IMR-90 (cell line): Measurements from ENCODE around the gene KIF25. TPM values are rescaled to one million over a fixed set of nuclear protein-coding genes. Genes with fewer than 3 reads are reported as not detected.

Experiments
- ATAC-seq: fragments of 200-7000 bp; cut with Tn5 transposase; 2 replicates; pipeline ENCODE4 v1.9.1; 2020; ENCODE audit warnings: low read depth, mild to moderate bottlenecking, moderate library complexity
- BruUV-seq: library from RNA; stranded (reverse); fragments of 400-500 nt; replicated peaks from 2 replicates; lab custom pipeline; 2021; lab: Mats Ljungman, UMichigan
- CTCF ChIA-PET: fragments of 300-600 bp; formaldehyde crosslinking; extraction: SDS; loops from one replicate; lab custom pipeline; 2021; ENCODE audit warnings: antibody characterized with exemption; lab: Yijun Ruan, JAX
- POLR2A ChIA-PET: fragments of 300-600 bp; sonication (Branson Sonifier 250); formaldehyde crosslinking; loops from one replicate; lab custom pipeline; 2022; ENCODE audit warnings: antibody characterized with exemption; ENCODE audit not compliant: unreplicated experiment; lab: Charles Lee
- DNase-seq: peaks from one replicate; pipeline ENCODE4 v3.0.0; 2013
- H2AFZ ChIP-seq: replicated peaks from 2 replicates; pipeline ENCODE3; 2013; ENCODE audit warnings: low read length, mild to moderate bottlenecking; ENCODE audit not compliant: poor library complexity
- H2AK5ac ChIP-seq: 2 replicates; pipeline ENCODE4 v1.6.1; 2013; ENCODE audit warnings: low read depth, low read length, inconsistent platforms
- H2AK9ac ChIP-seq: replicated peaks from 2 replicates; pipeline ENCODE3; 2013; ENCODE audit warnings: mild to moderate bottlenecking, low read depth, low read length, moderate library complexity; ENCODE audit not compliant: poor library complexity
- H2BK120ac ChIP-seq: 2 replicates; pipeline ENCODE4 v1.6.1; 2013; ENCODE audit warnings: low read depth, low read length, inconsistent platforms
- H2BK15ac ChIP-seq: 3 replicates; pipeline ENCODE4 v1.6.1; 2013; ENCODE audit warnings: low read depth, low read length, inconsistent platforms
- H2BK20ac ChIP-seq: 2 replicates; pipeline ENCODE4 v1.6.1; 2013; ENCODE audit warnings: low read depth, mild to moderate bottlenecking, inconsistent platforms, low read length, moderate library complexity
- H2BK5ac ChIP-seq: 2 replicates; pipeline ENCODE4 v1.6.1; 2013; ENCODE audit warnings: mild to moderate bottlenecking, low read depth, low read length, inconsistent platforms; ENCODE audit not compliant: poor library complexity, severe bottlenecking
- H3K14ac ChIP-seq: replicated peaks from 2 replicates; pipeline ENCODE4 v1.6.1; 2013; ENCODE audit warnings: low read depth, low read length, inconsistent platforms
- H3K18ac ChIP-seq: 2 replicates; pipeline ENCODE4 v1.6.1; 2013; ENCODE audit warnings: low read depth, low read length, control low read depth
- H3K23ac ChIP-seq: 2 replicates; pipeline ENCODE4 v1.6.1; 2013; ENCODE audit warnings: low read depth, low read length, inconsistent platforms
- H3K27ac ChIP-seq: 2 replicates; pipeline ENCODE4 v1.5.1; 2013; ENCODE audit warnings: mild to moderate bottlenecking, control low read depth, low read length; ENCODE audit not compliant: insufficient read depth
- H3K27me3 ChIP-seq: 2 replicates; pipeline ENCODE4 v1.6.1; 2013; ENCODE audit warnings: low read length; ENCODE audit not compliant: control insufficient read depth, insufficient read depth
- H3K36me3 ChIP-seq: 2 replicates; pipeline ENCODE4 v1.6.1; 2013; ENCODE audit warnings: low read length, mixed read lengths; ENCODE audit not compliant: control insufficient read depth, insufficient read depth
- H3K4ac ChIP-seq: 2 replicates; pipeline ENCODE4 v1.6.1; 2013; ENCODE audit warnings: low read depth, low read length, inconsistent platforms
- H3K4me1 ChIP-seq: 2 replicates; pipeline ENCODE4 v1.6.1; 2013; ENCODE audit warnings: low read length, mixed read lengths; ENCODE audit not compliant: control insufficient read depth, insufficient read depth
- H3K4me2 ChIP-seq: 2 replicates; pipeline ENCODE4 v1.6.1; 2013; ENCODE audit warnings: low read depth, mild to moderate bottlenecking, control low read depth, low read length, moderate library complexity
- H3K4me3 ChIP-seq: 2 replicates; pipeline ENCODE4 v1.5.1; 2013; ENCODE audit warnings: low read depth, mild to moderate bottlenecking, control low read depth, low read length, moderate library complexity; ENCODE audit not compliant: insufficient read depth
- H3K56ac ChIP-seq: 2 replicates; pipeline ENCODE4 v1.6.1; 2013; ENCODE audit warnings: low read length, inconsistent platforms; ENCODE audit not compliant: insufficient read depth; ENCODE audit errors: extremely low read depth
- H3K79me1 ChIP-seq, 2 experiments: 2 replicates each; pipeline ENCODE4 v1.6.1; 2013; ENCODE audit warnings: low read length in 2 of 2, inconsistent platforms in 1 of 2, low read depth in 1 of 2
- H3K9ac ChIP-seq: 2 replicates; pipeline ENCODE4 v1.6.1; 2013; ENCODE audit warnings: low read depth, low read length, control low read depth
- H3K9me1 ChIP-seq: 2 replicates; pipeline ENCODE4 v1.6.1; 2013; ENCODE audit warnings: low read length, inconsistent platforms; ENCODE audit not compliant: insufficient read depth
- H3K9me3 ChIP-seq: 2 replicates; pipeline ENCODE4 v1.6.1; 2013; ENCODE audit warnings: low read length; ENCODE audit not compliant: control insufficient read depth, insufficient read depth
- H4K20me1 ChIP-seq: 2 replicates; pipeline ENCODE4 v1.6.1; 2013; ENCODE audit warnings: low read length, inconsistent platforms; ENCODE audit not compliant: insufficient read depth
- H4K5ac ChIP-seq: 2 replicates; pipeline ENCODE4 v1.6.1; 2013; ENCODE audit warnings: mild to moderate bottlenecking, low read depth, low read length, control low read depth
- H4K8ac ChIP-seq, 2 experiments: 2 replicates each; pipeline ENCODE4 v1.6.1; 2013; ENCODE audit warnings: low read depth in 2 of 2, low read length in 2 of 2, control low read depth in 1 of 2, inconsistent platforms in 1 of 2
- H4K91ac ChIP-seq: 2 replicates; pipeline ENCODE4 v1.6.1; 2013; ENCODE audit warnings: low read depth, low read length, inconsistent platforms; ENCODE audit not compliant: insufficient read depth
- BHLHE40 ChIP-seq: fragments of 150-350 bp; IDR thresholded peaks from 2 replicates; pipeline ENCODE4 v1.6.1; 2016; ENCODE audit warnings: mild to moderate bottlenecking, low read depth, low read length
- CEBPB ChIP-seq: IDR thresholded peaks from 2 replicates; pipeline ENCODE4 v1.6.1; 2012; ENCODE audit warnings: low read depth, low read length, improper control_type of control experiment
- CHD1 ChIP-seq: IDR thresholded peaks from 2 replicates; pipeline ENCODE4 v1.6.1; 2012; ENCODE audit warnings: low read depth, low read length, improper control_type of control experiment
- ELK1 ChIP-seq: fragments of 150-350 bp; IDR thresholded peaks from 2 replicates; pipeline ENCODE4 v1.6.1; 2016; ENCODE audit warnings: low read depth, mild to moderate bottlenecking, low read length, moderate library complexity, borderline replicate concordance
- FOS ChIP-seq: fragments of 150-350 bp; IDR thresholded peaks from 2 replicates; pipeline ENCODE4 v1.6.1; 2016; ENCODE audit warnings: low read depth, low read length
- MAFK ChIP-seq: IDR thresholded peaks from 2 replicates; pipeline ENCODE4 v1.6.1; 2012; ENCODE audit warnings: low read depth, low read length, improper control_type of control experiment
- MAZ ChIP-seq: IDR thresholded peaks from 2 replicates; pipeline ENCODE4 v1.6.1; 2012; ENCODE audit warnings: low read depth, mild to moderate bottlenecking, low read length, improper control_type of control experiment, moderate library complexity, borderline replicate concordance
- MXI1 ChIP-seq: IDR thresholded peaks from 2 replicates; pipeline ENCODE4 v1.6.1; 2012; ENCODE audit warnings: low read depth, mild to moderate bottlenecking, low read length, moderate library complexity, borderline replicate concordance
- NFE2L2 ChIP-seq: fragments of 150-350 bp; IDR thresholded peaks from 2 replicates; pipeline ENCODE4 v1.6.1; 2016; ENCODE audit warnings: low read depth, mild to moderate bottlenecking, low read length
- POLR2A ChIP-seq: IDR thresholded peaks from 2 replicates; pipeline ENCODE4 v1.6.1; 2012; ENCODE audit warnings: mild to moderate bottlenecking, low read depth, low read length
- RAD21 ChIP-seq: IDR thresholded peaks from 2 replicates; pipeline ENCODE4 v1.6.1; 2012; ENCODE audit warnings: low read length, improper control_type of control experiment
- RCOR1 ChIP-seq: IDR thresholded peaks from 2 replicates; pipeline ENCODE4 v1.6.1; 2012; ENCODE audit warnings: mild to moderate bottlenecking, low read length, improper control_type of control experiment; ENCODE audit not compliant: insufficient replicate concordance
- RFX5 ChIP-seq: IDR thresholded peaks from 2 replicates; pipeline ENCODE4 v1.8.0; 2012; ENCODE audit warnings: low read depth, mild to moderate bottlenecking, low read length, moderate library complexity
- USF2 ChIP-seq: fragments of 150-350 bp; IDR thresholded peaks from 2 replicates; pipeline ENCODE4 v1.6.1; 2017; ENCODE audit warnings: mild to moderate bottlenecking, antibody characterized with exemption, low read length, low read depth
- WGBS, 2 experiments: methylation state at CpG; one replicate each; pipeline versions ENCODE4 v1.1.5 to v1.1.7; 2013; ENCODE audit warnings: missing lambda C conversion rate in 2 of 2; ENCODE audit not compliant: insufficient read length in 1 of 2; ENCODE audit errors: extremely low coverage in 2 of 2; 5-methylcytosine and 5-hydroxymethylcytosine counted together
- dilution Hi-C: fragments of 300-500 bp; cut with HindIII; formaldehyde crosslinking; loops from one replicate; pipeline ENCODE4 v1.14.3; 2018; ENCODE audit warnings: low sequenced_read_pairs; ENCODE audit not compliant: unreplicated experiment
- in situ Hi-C: fragments of 300-500 bp; cut with MboI; formaldehyde crosslinking; loops from 3 replicates; pipeline ENCODE4 v1.14.3; 2019; ENCODE audit warnings: low sequenced_read_pairs, inconsistent platforms, mixed read lengths
- intact Hi-C: fragments of 100-400 bp; cut with micrococcal nuclease; formaldehyde crosslinking; loops from 2 replicates; pipeline ENCODE4 v1.10.0; 2022
- polyA plus RNA-seq, 3 experiments: library from polyadenylated mRNA; depleted of rRNA; stranded (reverse); fragments of >200 nt; gene quantifications; 2 replicates each; pipeline ENCODE4 v1.2.3, GENCODE V29; 2012; ENCODE audit warnings: low replicate concordance in 1 of 3
- total RNA-seq: library from RNA; depleted of rRNA; stranded (reverse); fragments of >200 nt; gene quantifications from 2 replicates; pipeline ENCODE4 v1.2.3, GENCODE V29; 2012
- TF ChIP-seq, protein P1 (sequence below): conservative IDR thresholded peaks from 2 replicates; pipeline ENCODE4 v1.5.1; 2012; ENCODE audit warnings: mild to moderate bottlenecking, low read depth, low read length, improper control_type of control experiment

The KIF25 gene
- total and polyA plus RNA-seq, 2 of the 4 experiments (the other 2 are of a cell fraction): not detected

DNA sequence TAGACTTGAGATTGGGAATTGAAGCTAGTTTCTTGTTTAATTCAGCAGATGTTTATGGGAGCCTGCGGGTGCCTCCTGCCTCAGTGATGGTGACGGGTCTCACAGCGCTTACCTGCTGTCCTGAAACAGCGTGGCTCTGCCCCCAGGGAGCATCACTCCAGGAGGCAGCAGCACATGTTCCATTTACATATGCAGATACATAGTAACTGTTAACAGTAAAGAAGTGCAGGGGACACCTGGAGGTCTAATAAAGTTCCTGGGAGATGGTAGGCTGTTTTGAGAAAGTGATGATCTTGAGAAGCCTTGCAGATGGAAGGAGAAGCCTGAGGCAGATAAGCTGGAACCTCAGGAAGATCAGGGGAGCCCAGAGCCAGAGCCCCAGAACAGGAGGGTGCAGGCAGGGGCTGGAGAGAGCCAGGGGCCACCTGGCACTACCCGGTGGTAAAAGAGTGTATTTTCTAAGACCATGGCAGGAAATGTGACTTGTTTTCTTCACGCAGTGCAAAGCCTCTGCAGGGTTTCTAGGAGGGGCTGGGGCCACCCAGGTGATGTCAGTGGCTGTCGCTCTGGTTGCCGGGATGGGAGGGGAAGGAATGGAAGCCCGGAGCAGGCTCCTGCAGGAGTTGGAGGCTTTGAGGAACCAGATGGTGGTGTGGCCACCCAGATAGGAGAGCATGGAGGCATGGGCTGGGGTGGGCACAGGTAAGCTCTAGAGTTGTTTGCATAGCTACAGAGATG lies 24.2 kb upstream of the KIF25 start:
- in situ Hi-C loops (no loop called here), dilution Hi-C loops (no loop called here), intact Hi-C loops (no loop called here)
- H3K14ac ChIP-seq: no peak overlapping the region
- H3K4ac ChIP-seq: no peak overlapping the region
- no peak overlapping the region for H2BK120ac ChIP-seq
- no peak overlapping the region for H4K5ac ChIP-seq
- H3K79me1 ChIP-seq: no peaks in the 10 kb centered on the region
- H3K27me3 ChIP-seq: no peaks in the 10 kb centered on the region
- H4K8ac ChIP-seq: no peak overlapping the region
- TF ChIP-seq CEBPB (no peak), BHLHE40 (no peak), CHD1 (no peak), NFE2L2 (no peak), RFX5 (no peak), MAZ (no peak), RAD21 (no peak), FOS (no peak), RCOR1 (no peak), MAFK (no peak), POLR2A (no peak), MXI1 (no peak), ELK1 (no peak), USF2 (no peak)
- TF ChIP-seq, protein P1, sequence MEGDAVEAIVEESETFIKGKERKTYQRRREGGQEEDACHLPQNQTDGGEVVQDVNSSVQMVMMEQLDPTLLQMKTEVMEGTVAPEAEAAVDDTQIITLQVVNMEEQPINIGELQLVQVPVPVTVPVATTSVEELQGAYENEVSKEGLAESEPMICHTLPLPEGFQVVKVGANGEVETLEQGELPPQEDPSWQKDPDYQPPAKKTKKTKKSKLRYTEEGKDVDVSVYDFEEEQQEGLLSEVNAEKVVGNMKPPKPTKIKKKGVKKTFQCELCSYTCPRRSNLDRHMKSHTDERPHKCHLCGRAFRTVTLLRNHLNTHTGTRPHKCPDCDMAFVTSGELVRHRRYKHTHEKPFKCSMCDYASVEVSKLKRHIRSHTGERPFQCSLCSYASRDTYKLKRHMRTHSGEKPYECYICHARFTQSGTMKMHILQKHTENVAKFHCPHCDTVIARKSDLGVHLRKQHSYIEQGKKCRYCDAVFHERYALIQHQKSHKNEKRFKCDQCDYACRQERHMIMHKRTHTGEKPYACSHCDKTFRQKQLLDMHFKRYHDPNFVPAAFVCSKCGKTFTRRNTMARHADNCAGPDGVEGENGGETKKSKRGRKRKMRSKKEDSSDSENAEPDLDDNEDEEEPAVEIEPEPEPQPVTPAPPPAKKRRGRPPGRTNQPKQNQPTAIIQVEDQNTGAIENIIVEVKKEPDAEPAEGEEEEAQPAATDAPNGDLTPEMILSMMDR: no peak
- no peak overlapping the region for H3K9ac ChIP-seq
- H3K18ac ChIP-seq: no peak overlapping the region
- peaks cover 4% of the 10 kb centered on the region; the same call in 1 of the 2 replicates for H3K4me1 ChIP-seq
- no peak overlapping the region for H3K56ac ChIP-seq
- no peak for DNase-seq
- CTCF ChIA-PET: interaction anchor here (0.7 kb wide), 1 partner anchor 59 kb away, joined by 3 read pairs; no protein-coding TSS in a partner anchor
- no peak overlapping the region for H3K4me3 ChIP-seq
- BruUV-seq: no TSS peak
- no peak overlapping the region for H2BK5ac ChIP-seq
- H2BK20ac ChIP-seq: no peak overlapping the region
- H3K27ac ChIP-seq: no peak overlapping the region
- H2BK15ac ChIP-seq: no peak overlapping the region
- no peak overlapping the region for H3K23ac ChIP-seq
- no peak overlapping the region for H2AFZ ChIP-seq
- H2AK9ac ChIP-seq: no peak overlapping the region
- no peaks in the 10 kb centered on the region for H3K9me3 ChIP-seq
- H2AK5ac ChIP-seq: no peak overlapping the region
- H4K91ac ChIP-seq: no peak overlapping the region
- 69% methylated on average over 4 of the region's 9 CpGs; no CpG with 5 or more reads in 1 of the 2 experiments for whole genome bisulfite sequencing, 2 experiments
- H3K36me3 ChIP-seq: peaks cover 1% of the 10 kb centered on the region; the same call in 1 of the 2 replicates
- no peak for ATAC-seq
- no peak overlapping the region for H3K4me2 ChIP-seq
- POLR2A ChIA-PET: no interaction called here
- no peaks in the 10 kb centered on the region for H4K20me1 ChIP-seq
- peaks cover 2% of the 10 kb centered on the region; the same call in 1 of the 2 replicates for H3K9me1 ChIP-seq
